ENCODE results near the gene NIPBL. TPM values are rescaled to one million over a fixed set of nuclear protein-coding genes. Genes with fewer than 3 reads are reported as not detected.
"Not testable (repeated sequence)": the region's sequence is repeated elsewhere in the genome, so short reads cannot be mapped to it uniquely, and the experiment has no call there.

NIPBL gene
- total RNA-seq, 2 experiments from 2014 or later, result 55.5 to 58.7 TPM

DNA sequence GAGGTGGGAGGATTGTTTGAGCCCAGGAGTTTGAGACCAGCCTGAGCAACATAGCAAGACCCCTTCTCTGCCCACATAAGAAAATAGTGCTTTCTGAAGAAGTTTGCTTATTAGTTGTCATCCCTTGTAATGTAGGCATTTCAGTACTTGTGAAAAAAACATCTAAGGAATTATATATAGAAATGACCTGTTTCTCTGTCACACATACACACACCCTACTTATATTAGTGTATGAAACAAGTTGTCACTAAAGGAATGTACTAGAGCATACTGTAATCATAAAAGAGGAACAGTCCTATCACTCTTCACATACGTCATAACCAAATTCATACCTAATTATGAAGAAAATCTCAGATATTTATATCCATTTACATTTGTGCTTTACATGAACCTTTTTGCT is 122.0 kb downstream of the NIPBL start:
- POLR2A ChIA-PET, result no interaction called here
- H3K4me3 Mint-ChIP-seq, result no peak overlapping the region
- H3K27me3 Mint-ChIP-seq, result no peaks in the 10 kb centered on the region
- H3K27ac Mint-ChIP-seq, result no peak overlapping the region
- CTCF ChIA-PET, result no interaction called here
- H3K36me3 Mint-ChIP-seq (ENCODE audit: low read depth), result peaks cover 50% of the 10 kb centered on the region
- peaks cover 2% of the 10 kb centered on the region for H3K4me1 Mint-ChIP-seq
- DNase-seq, result no peak
- H3K9me3 Mint-ChIP-seq, result no peaks in the 10 kb centered on the region

DNA sequence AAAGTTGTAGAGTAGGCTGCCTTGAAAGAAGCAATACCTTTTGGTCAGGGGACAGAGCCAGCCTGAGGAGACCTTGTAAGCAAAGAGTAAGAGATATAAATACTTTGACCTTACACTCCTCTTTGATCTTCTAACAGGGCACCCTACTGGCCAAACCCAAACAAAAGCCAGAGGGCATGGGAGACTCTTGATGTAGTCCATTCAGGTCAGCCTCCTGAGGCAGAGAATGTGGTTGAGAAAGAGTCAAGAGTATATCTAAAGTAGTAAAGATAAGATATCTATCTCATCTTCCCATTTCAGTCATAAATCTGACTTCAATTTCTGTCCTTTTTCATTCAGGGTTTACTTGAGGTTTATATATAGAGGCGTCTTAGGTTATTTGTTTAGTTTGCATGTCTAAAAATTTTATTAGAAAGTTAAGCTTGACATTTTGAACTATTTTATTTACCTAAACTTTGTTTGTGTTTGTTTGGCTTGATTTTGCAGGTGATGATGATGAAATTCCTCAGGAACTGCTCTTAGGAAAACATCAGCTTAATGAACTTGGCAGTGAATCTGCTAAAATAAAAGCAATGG is 125.7 kb downstream of the NIPBL start:
- DNase-seq, result no peak
- POLR2A ChIA-PET, result no interaction called here
- peaks cover 38% of the 10 kb centered on the region for H3K36me3 Mint-ChIP-seq (ENCODE audit: low read depth)
- peaks cover 2% of the 10 kb centered on the region for H3K4me1 Mint-ChIP-seq
- H3K4me3 Mint-ChIP-seq, result no peak overlapping the region
- H3K27ac Mint-ChIP-seq, result no peak overlapping the region
- H3K27me3 Mint-ChIP-seq, result no peaks in the 10 kb centered on the region
- CTCF ChIA-PET, result no interaction called here
- H3K9me3 Mint-ChIP-seq, result no peaks in the 10 kb centered on the region

DNA sequence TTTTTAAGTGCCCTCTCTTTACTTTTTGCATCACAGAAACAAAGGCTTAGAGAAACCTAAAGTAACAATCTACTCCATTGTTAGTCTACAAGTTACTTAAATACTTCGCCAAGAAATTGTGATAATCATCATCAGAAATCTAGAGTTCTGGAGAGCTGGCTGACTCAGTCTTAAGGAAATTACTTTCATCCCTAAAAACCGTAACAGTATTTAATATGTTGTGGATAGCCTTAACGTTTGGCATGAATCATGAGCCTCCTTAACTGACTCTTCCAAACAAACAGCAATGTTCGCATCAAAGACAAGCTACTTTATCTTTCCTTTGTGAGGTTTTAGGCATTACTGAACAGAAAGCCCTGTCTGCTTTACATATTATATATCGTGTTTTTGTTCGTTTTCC is 128.7 kb downstream of the NIPBL start:
- CTCF ChIA-PET, result interaction anchor here (0.6 to 1.4 kb wide), 6 partner anchors 9 to 278 kb away, joined by 3 to 4 read pairs (median 3); no protein-coding TSS in a partner anchor
- no peaks in the 10 kb centered on the region for H3K27me3 Mint-ChIP-seq
- POLR2A ChIA-PET, result interaction anchor here (0.6 to 1.4 kb wide), 2 partner anchors 19 to 25 kb away, joined by 3 to 4 read pairs; no protein-coding TSS in a partner anchor
- no peak overlapping the region for H3K27ac Mint-ChIP-seq
- no peak for DNase-seq
- no peaks in the 10 kb centered on the region for H3K4me1 Mint-ChIP-seq
- H3K36me3 Mint-ChIP-seq (ENCODE audit: low read depth), result peaks cover 31% of the 10 kb centered on the region
- no peaks in the 10 kb centered on the region for H3K9me3 Mint-ChIP-seq
- H3K4me3 Mint-ChIP-seq, result no peak overlapping the region

DNA sequence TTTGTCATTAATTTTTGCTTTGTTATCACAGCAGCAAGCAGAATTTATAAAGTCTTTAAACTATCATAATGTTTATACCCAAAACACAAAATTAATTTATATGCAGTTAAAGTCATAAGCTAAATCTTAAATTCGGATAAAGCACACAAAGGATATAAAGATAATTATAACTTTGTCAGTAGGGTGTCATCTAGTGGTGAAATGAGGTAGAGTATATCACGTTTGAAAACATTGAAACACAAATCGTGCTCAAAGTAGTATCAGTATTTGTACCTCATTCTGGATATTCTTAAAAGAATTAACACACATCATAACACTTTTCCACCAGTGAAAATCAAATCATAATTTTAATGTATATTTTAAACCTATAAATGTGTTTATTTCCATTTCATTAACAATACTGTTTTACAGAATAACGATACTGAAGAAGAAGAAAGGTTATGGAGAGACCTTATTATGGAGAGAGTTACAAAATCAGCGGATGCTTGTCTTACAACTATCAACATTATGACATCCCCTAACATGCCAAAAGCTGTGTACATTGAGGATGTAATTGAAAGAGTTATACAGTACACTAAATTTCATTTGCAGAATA is 129.5 kb downstream of the NIPBL start:
- Mint-ChIP-seq H3K4me3 (no peak overlapping the region), H3K27me3 (no peaks in the 10 kb centered on the region), H3K36me3 (ENCODE audit: low read depth) (peaks cover 33% of the 10 kb centered on the region), H3K27ac (no peak overlapping the region), H3K9me3 (no peaks in the 10 kb centered on the region), H3K4me1 (no peaks in the 10 kb centered on the region)
- no peak for DNase-seq
- CTCF ChIA-PET, result interaction anchor here (0.6 to 1.7 kb wide), 6 partner anchors 9 to 315 kb away, joined by 3 to 4 read pairs (median 4); no protein-coding TSS in a partner anchor
- POLR2A ChIA-PET, result interaction anchor here (0.6 kb wide), 1 partner anchor 24 kb away, joined by 3 read pairs; no protein-coding TSS in a partner anchor

DNA sequence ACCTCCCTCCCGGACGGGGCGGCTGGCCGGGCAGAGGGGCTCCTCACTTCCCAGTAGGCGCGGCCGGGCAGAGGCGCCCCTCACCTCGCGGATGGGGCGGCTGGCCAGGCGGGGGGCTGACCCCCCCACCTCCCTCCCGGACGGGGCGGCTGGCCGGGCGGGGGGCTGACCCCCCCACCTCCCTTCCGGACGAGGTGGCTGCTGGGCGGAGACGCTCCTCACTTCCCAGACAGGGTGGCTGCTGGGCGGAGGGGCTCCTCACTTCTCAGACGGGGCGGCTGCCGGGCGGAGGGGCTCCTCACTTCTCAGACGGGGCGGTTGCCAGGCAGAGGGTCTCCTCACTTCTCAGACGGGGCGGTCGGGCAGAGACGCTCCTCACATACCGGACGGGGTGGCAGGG is 136.6 kb downstream of the NIPBL start:
- H3K27me3 Mint-ChIP-seq, H3K27ac Mint-ChIP-seq: not testable (repeated sequence)

DNA sequence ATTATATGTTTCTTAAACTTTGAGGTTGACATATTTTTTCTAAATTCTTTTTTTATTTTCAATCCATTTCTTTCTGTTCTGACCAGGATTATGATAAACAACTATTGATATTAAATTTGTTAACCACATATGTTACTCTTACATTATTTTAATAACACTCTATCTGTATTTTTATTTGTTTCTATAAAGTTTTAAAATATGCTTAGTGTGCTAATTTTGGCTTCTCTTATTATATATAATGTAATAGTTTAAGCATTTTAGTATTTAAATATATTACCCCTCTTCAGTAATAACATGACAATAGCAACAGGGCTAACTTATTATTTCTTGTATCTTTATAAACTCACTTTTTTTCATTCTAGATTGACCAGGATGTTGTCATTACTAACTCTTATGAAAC is 137.8 kb downstream of the NIPBL start:
- H3K4me3 Mint-ChIP-seq, result no peak overlapping the region
- no peaks in the 10 kb centered on the region for H3K27me3 Mint-ChIP-seq
- CTCF ChIA-PET, result no interaction called here
- DNase-seq, result no peak
- no peaks in the 10 kb centered on the region for H3K4me1 Mint-ChIP-seq
- H3K9me3 Mint-ChIP-seq, result no peaks in the 10 kb centered on the region
- H3K27ac Mint-ChIP-seq, result no peak overlapping the region
- POLR2A ChIA-PET, result no interaction called here
- H3K36me3 Mint-ChIP-seq (ENCODE audit: low read depth), result peaks cover 33% of the 10 kb centered on the region

More for the DNA sequence above, 136.6 kb downstream of the NIPBL start:
- DNase-seq, H3K4me1 Mint-ChIP-seq, H3K4me3 Mint-ChIP-seq, POLR2A ChIA-PET, H3K9me3 Mint-ChIP-seq, CTCF ChIA-PET: not testable (repeated sequence)
- peaks cover 29% of the 10 kb centered on the region for H3K36me3 Mint-ChIP-seq (ENCODE audit: low read depth)

DNA sequence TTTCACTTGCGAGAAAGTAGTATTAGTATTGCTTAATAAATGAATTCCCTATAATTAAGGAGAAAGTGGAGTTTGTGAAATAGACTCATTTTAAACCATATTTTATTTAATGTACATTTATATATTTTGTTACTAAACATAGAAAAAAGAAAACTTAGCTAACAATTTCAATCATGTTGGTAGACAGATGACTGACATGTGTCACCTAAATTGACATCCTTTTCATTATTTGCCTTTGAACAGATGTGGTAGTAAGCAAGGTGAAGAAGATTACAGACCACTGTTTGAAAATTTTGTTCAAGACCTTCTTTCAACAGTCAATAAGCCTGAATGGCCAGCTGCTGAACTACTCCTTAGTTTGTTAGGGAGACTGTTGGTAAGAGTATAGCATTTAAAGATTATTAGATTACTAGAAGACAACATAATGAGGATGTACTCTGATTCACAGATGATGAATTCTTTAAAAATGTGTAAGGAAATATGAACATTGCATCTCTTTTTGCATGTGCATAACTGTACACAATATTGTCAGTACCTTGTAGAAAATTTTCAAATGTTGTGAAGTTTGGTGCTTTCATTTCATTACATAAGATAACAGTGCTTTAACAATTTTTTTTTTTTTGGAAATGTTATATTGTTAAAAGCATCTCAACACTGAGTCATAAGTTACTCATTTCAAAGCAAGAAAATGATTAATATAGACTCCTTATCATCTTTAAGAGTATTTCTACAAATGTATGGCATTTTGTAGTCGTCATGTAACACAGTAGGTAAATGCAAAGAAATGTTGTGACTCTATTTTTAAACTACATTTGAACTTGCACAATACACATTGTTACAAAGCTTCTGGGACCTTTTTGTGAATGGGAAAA is 139.5 kb downstream of the NIPBL start:
- Mint-ChIP-seq H3K36me3 (ENCODE audit: low read depth) (peaks cover 37% of the 10 kb centered on the region), H3K4me3 (no peak overlapping the region), H3K27ac (no peak overlapping the region), H3K9me3 (no peaks in the 10 kb centered on the region), H3K4me1 (no peaks in the 10 kb centered on the region), H3K27me3 (no peaks in the 10 kb centered on the region)
- CTCF ChIA-PET, result no interaction called here
- no peak for DNase-seq
- POLR2A ChIA-PET, result no interaction called here

DNA sequence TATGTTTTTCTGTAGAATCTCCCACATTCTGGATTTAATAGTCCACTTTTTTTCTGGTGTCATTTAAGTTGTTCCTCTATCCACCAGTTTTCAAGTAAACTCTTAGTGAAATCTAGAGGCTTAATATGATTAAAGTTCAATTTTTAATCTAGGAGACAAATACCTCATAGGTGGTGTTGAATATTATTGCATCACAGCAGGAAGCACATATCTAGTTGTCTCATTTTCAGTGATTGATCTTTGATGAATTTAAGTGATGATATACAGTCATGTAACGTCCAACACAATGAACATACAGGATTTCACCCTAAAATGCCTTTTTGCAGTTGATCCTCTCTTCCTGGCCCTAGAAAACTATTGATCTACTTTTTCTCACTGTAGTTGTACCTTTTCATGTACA is 152.3 kb downstream of the NIPBL start:
- POLR2A ChIA-PET, result no interaction called here
- Mint-ChIP-seq H3K36me3 (ENCODE audit: low read depth) (peaks cover 58% of the 10 kb centered on the region), H3K4me1 (no peaks in the 10 kb centered on the region)

DNA sequence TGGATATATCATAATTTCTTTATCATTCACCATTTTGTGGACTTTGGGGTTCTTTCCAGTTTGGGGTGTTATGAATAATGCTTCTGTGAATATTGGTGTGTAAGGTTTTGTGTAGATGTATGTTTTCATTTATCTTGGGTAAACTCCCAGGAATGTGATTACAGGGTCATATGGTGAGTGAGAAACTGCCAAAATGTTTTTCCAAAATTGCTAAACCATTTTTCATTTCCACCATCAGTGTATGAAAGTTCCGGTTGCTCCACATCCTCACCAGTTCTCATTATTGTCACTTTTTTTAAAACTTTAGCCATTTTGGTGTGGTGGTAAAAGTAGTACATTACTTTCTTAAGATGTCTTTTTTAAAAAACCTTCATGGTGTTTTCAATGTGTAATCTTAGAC is 152.9 kb downstream of the NIPBL start:
- H3K9me3 Mint-ChIP-seq, result no peaks in the 10 kb centered on the region
- no peak overlapping the region for H3K27ac Mint-ChIP-seq
- H3K4me1 Mint-ChIP-seq, result no peaks in the 10 kb centered on the region
- ChIA-PET CTCF (no interaction called here), POLR2A (no interaction called here)
- H3K36me3 Mint-ChIP-seq (ENCODE audit: low read depth), result peaks cover 55% of the 10 kb centered on the region
- DNase-seq, result no peak
- H3K4me3 Mint-ChIP-seq, result no peak overlapping the region
- H3K27me3 Mint-ChIP-seq, result no peaks in the 10 kb centered on the region

More for the DNA sequence above, 152.3 kb downstream of the NIPBL start:
- CTCF ChIA-PET, result interaction anchor here (1.1 kb wide), 1 partner anchor 85 kb away, joined by 5 read pairs; no protein-coding TSS in a partner anchor
- H3K9me3 Mint-ChIP-seq, result no peaks in the 10 kb centered on the region
- H3K27me3 Mint-ChIP-seq, result no peaks in the 10 kb centered on the region
- H3K4me3 Mint-ChIP-seq, result no peak overlapping the region
- no peak for DNase-seq
- H3K27ac Mint-ChIP-seq, result no peak overlapping the region

DNA sequence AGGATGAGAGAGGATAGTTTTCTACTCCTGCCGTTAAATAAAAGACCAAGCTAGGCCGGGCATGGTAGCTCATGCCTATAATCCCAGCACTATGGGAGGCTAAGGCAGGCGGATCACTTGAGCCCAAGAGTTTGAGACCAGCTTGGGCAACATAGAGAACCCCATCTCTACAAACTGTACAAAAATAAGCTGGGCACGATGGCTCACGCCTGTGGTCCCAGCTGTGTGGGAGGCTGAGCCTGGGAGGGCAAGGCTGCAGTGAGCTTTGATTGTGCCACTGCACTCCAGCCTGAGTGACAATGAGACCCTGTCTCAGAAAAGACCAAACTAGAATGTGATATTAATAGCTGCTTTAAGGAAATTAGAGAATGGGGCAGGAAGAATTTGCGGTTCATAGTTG is 158.4 kb downstream of the NIPBL start:
- H3K9me3 Mint-ChIP-seq, result no peaks in the 10 kb centered on the region
- H3K27ac Mint-ChIP-seq, result no peak overlapping the region
- no peaks in the 10 kb centered on the region for H3K4me1 Mint-ChIP-seq
- CTCF ChIA-PET, result no interaction called here
- H3K4me3 Mint-ChIP-seq, result no peak overlapping the region
- peaks cover 26% of the 10 kb centered on the region for H3K36me3 Mint-ChIP-seq (ENCODE audit: low read depth)
- H3K27me3 Mint-ChIP-seq, result no peaks in the 10 kb centered on the region
- no peak for DNase-seq
- POLR2A ChIA-PET, result interaction anchor here (0.7 kb wide), 1 partner anchor 336 kb away, joined by 3 read pairs; the partner anchor contains the start of gene NUP155

DNA sequence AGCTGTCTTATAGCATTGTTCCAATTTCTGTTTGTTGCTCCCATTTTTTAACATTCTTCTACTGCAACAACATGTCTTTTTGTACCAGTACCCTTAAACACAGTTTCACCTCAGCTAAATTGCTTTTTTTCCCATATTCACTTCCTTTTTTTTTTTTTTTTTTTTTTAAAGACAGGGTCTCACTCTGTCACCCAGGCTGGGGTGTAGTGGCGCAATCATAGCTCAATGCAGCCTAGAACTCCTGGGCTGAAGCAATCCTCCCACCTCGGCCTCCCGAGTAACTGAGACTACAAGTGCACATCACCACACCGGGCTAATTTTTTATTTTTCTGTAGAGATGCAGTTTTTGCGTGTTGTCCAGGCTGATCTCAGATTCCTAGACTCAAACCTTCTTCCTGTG is 161.3 kb downstream of the NIPBL start:
- H3K9me3 Mint-ChIP-seq, result no peaks in the 10 kb centered on the region
- H3K36me3 Mint-ChIP-seq (ENCODE audit: low read depth), result peaks cover 11% of the 10 kb centered on the region

DNA sequence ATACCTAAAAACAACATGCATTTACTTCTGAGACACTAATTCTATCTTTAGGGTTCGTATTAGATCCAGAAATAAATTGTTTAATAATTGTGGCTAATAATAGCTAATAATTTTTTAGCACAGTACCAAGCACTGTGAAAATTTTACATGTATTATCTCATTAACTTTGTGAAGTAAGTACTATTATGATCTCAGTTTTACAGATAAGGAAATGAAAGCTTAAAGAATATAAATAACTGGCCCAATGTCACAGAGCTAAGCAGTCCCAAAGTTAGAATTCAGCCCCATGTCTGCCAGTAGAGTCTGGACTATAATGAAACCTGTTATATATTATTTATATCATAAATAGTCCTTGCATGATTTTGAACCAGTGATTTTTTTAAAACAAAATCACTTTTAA is 163.3 kb downstream of the NIPBL start:
- Mint-ChIP-seq H3K36me3 (ENCODE audit: low read depth) (peaks cover 11% of the 10 kb centered on the region), H3K9me3 (no peaks in the 10 kb centered on the region), H3K27ac (no peak overlapping the region), H3K4me1 (no peaks in the 10 kb centered on the region), H3K27me3 (no peaks in the 10 kb centered on the region), H3K4me3 (no peak overlapping the region)
- CTCF ChIA-PET, result no interaction called here
- POLR2A ChIA-PET, result interaction anchor here (1.0 kb wide), 1 partner anchor 331 kb away, joined by 3 read pairs; the partner anchor contains the start of gene NUP155
- DNase-seq, result no peak

More for the DNA sequence above, 161.3 kb downstream of the NIPBL start:
- no peak for DNase-seq
- Mint-ChIP-seq H3K27ac (no peak overlapping the region), H3K27me3 (no peaks in the 10 kb centered on the region), H3K4me3 (no peak overlapping the region), H3K4me1 (no peaks in the 10 kb centered on the region)
- ChIA-PET POLR2A (no interaction called here), CTCF (no interaction called here)

DNA sequence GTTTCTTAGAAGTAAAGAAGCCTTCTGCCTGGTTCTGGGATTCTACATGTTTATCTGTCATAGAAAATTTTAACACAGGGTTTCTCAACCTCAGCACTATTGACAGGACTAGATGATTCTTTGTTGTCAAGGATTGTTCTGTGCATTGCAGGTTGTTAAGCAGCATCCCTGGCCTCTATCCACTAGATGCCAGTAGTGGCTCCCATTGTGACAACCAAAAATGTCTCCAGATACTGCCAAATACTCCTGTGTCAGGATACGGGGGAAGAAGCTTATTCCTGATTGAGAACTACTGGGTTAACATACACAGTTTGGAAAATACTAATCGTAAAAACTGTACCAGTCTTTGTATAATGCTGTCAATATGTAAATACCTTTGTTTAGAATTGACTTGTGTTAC is 167.1 kb downstream of the NIPBL start:
- no peak overlapping the region for H3K4me3 Mint-ChIP-seq
- H3K4me1 Mint-ChIP-seq, result no peaks in the 10 kb centered on the region
- no peak overlapping the region for H3K27ac Mint-ChIP-seq
- DNase-seq, result no peak
- no peaks in the 10 kb centered on the region for H3K27me3 Mint-ChIP-seq
- ChIA-PET POLR2A (no interaction called here), CTCF (interaction anchor here (0.7 to 1.7 kb wide), 4 partner anchors 11 to 369 kb away, joined by 3 to 7 read pairs (median 4); no protein-coding TSS in a partner anchor)
- peaks cover 16% of the 10 kb centered on the region for H3K36me3 Mint-ChIP-seq (ENCODE audit: low read depth)
- no peaks in the 10 kb centered on the region for H3K9me3 Mint-ChIP-seq
